AG09319 (cell line): ENCODE results near the gene TEN1.

Experiments
- DNase-seq: peaks from one replicate; pipeline ENCODE4 v3.0.0-alpha.2; 2010; ENCODE audit warnings: low read depth; ENCODE audit errors: extremely low read depth
- TF ChIP-seq, protein P1 (sequence below): IDR thresholded peaks from 2 replicates; pipeline ENCODE4 v1.5.1; 2011; ENCODE audit warnings: low read depth, mild to moderate bottlenecking, inconsistent platforms, low read length, moderate library complexity

The TEN1 gene

DNA sequence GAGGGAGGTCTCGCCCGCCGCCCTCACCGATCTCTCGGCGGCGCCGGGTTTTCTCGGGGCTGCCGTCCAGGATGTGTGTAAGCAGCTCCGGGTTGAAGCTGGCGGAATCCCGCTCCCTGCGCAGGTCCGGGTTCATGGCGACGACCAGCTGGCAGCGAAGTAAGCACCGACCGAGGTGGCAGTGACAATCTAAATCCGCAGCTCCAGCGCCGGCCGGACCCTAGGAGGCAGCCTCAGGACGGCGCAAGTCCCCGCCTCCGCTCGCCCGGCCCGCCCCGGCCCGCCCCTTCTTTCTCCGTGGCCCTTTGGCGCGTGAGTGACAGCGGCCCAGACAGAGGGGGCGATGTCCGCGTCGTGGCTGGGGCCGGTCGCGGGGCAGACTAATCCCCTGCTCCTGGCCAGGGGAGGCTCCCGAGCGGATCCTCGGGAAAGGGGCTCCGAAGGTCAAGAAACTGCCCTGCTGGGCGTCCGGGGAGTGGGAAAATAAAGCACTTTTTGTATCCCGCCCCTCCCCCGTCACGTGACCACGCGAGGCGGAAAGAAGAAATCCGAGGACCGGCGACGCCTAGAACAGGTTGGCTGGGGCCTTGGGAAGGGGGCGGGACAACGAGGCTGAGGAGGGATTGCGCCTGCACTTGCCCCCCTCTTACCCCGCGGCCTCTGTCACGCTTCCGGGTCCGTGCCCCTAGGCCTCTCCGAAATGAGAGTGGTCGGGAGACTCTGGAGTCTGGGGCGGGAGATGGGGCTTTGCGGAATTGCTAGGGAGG is at the start of gene TEN1, which contains the start of gene ACOX1:
TSS of gene TEN1 (plus strand) at position 303 of the 767 bp plus-strand sequence. CDS start 6,953 bp downstream, outside the sequence.
TSS of gene ACOX1 (minus strand) at position 229 of the 767 bp plus-strand sequence. CDS start at position 136, 93 bp downstream.
- TF ChIP-seq, protein P1, sequence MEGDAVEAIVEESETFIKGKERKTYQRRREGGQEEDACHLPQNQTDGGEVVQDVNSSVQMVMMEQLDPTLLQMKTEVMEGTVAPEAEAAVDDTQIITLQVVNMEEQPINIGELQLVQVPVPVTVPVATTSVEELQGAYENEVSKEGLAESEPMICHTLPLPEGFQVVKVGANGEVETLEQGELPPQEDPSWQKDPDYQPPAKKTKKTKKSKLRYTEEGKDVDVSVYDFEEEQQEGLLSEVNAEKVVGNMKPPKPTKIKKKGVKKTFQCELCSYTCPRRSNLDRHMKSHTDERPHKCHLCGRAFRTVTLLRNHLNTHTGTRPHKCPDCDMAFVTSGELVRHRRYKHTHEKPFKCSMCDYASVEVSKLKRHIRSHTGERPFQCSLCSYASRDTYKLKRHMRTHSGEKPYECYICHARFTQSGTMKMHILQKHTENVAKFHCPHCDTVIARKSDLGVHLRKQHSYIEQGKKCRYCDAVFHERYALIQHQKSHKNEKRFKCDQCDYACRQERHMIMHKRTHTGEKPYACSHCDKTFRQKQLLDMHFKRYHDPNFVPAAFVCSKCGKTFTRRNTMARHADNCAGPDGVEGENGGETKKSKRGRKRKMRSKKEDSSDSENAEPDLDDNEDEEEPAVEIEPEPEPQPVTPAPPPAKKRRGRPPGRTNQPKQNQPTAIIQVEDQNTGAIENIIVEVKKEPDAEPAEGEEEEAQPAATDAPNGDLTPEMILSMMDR, result peak; percentile 16
- DNase-seq, result peak; percentile 94

DNA sequence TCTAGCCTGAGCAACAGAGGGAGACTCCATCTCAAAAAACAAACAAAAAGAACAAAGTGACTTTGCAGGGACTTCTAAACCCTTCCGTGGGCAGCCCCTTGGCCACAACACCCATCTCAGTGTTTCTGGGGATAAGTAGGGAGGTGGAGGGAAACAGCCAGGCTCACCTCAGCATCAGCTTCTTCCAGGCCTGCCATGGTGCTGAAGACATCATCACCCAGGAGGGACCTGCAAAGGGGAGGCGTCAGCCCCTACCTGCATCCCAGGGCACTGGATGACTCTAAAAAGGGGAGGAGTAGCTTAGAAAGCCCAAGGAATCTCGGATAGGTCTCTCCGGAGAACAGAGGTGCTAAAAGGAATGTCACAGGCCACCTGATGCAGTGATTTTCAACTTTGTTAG is 48.0 kb upstream of the TEN1 start:
- TF ChIP-seq, protein P1, result no peak
- no peak for DNase-seq

DNA sequence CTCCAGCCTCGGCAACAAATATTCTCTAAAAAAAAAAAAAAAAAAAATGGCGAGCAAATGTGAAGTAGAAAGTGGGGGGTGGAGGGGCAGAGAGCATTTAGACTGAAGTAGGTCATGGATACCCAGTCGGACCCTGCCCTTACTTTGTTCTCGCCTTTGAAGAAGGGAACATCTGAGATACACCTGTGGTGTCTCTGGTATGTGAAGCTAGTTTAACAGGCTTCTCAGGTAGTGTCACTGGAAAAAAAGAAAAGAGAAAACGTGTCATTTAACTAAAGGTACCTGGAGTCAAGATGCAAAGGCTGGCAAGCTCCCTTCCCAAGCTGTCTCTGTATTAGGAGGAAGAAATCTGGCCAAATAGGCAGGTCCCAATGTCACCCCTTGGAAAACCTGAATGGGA is 46.2 kb upstream of the TEN1 start:
- TF ChIP-seq, protein P1, result no peak
- DNase-seq, result no peak

DNA sequence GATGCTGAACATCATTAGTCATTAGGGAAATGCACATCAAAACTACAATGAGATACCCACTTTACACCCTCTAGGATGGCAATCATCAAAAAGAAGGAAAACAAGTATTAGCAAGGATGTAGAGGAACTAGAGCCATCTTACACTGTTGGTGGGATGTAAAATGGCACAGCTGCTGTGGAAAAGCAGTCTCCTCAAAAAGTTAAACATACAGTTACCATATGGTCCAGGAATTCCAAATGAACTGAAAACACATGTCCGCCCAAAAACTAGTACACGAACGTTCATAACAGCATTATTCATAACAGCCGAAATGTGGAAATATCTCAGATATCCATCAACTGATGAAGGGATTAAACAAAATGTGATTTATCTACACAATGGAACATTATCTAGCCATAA is 45.2 kb upstream of the TEN1 start:
- DNase-seq, result no peak
- TF ChIP-seq, protein P1, result no peak

DNA sequence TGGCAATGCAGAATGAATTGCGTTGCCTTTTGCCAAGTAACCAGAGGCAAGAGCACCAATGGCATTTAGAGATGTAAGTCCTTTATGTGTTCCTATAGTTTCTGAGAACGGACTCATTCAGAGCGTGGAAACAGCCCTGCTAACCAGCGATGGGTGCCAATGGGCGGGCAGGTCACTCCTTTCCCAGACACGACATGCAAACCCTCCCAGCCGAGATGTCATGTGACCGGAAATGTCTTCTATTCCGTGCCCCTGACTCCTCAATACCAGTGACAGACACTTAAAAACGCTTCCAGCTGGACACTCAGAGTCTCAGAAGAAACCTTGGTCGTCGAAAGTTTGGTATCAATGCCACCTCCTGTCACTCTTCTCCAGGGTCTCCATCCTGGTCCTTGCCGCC is 41.4 kb upstream of the TEN1 start:
- no peak for DNase-seq
- TF ChIP-seq, protein P1, result no peak

- TF ChIP-seq, protein P1, result no peak; the same call in 1 of the 2 replicates
- DNase-seq, result peak; percentile 82
These were observed 38.2 kb upstream of the TEN1 start, which contains the start of gene FBF1 for GRCh38 chr17:75940727-75941441. Gene FBF1 (minus strand): TSS chr17:75941042. CDS start chr17:75938149, 2,893 bp downstream.

DNA sequence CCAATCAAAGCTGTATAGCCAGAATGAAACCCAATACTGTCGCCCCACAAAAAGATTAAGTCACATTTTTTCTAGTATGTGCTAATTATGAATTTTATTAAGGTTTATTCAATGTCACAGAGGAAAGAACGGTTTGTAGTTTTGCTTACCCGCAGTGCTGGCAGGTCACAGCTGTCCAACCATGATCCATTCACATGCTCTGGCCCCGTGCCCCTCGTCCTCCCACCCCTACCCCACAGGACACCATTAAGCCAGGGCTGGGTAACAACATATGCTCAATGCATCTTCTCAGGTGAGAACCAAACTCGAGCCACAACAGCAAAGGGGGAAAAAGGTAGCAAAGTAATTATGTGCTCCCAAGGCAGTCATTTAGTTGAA is 37.6 kb upstream of the TEN1 start:
- no peak for DNase-seq
- TF ChIP-seq, protein P1, result no peak
